Activated CD8-positive, alpha-beta memory T cell treated with anti-CD3 and anti-CD28 coated beads for 48 hours (primary cell): Measurements from ENCODE around the gene MMS19.
"Not testable (repeated sequence)": the region's sequence is repeated elsewhere in the genome, so short reads cannot be mapped to it uniquely, and the experiment has no call there.

Experiments
- DNase-seq, 3 experiments: peaks; one replicate each; pipeline ENCODE4 v3.0.0-alpha.2; 2020; ENCODE audit warnings: low read depth in 2 of 3, low spot score in 2 of 3

Gene MMS19

GRCh38 chr10:97502916-97503315 lies 4.7 kb upstream of the MMS19 start:
- no peak for DNase-seq

- no peak for DNase-seq
Observed at GRCh38 chr10:97500297-97500575, 2.0 kb upstream of the MMS19 start.

GRCh38 chr10:97499561-97500296 lies 1.5 kb upstream of the MMS19 start:
- DNase-seq: no peak

GRCh38 chr10:97498841-97499560 lies 779 bp upstream of the MMS19 start, which contains the start of gene UBTD1:
Gene UBTD1 (plus strand): TSS chr10:97498924. CDS start chr10:97499204, 280 bp downstream.
- DNase-seq: peak in 1 of 3 experiments; percentile 4

- peak; percentile 46 to 61 (median 61) for DNase-seq
Observed at GRCh38 chr10:97497572-97498075, 598 bp downstream of the MMS19 start.

GRCh38 chr10:97494863-97495506 lies 3.2 kb downstream of the MMS19 start:
- DNase-seq: no peak

- DNase-seq: no peak
Observed at GRCh38 chr10:97494151-97494550, 4.1 kb downstream of the MMS19 start.

GRCh38 chr10:97490592-97490991 lies 7.6 kb downstream of the MMS19 start:
- DNase-seq: no peak

- DNase-seq: no peak
Observed at GRCh38 chr10:97485647-97486281, 12.5 kb downstream of the MMS19 start.

GRCh38 chr10:97483921-97484320 lies 14.3 kb downstream of the MMS19 start:
- no peak for DNase-seq

- no peak for DNase-seq
Observed at GRCh38 chr10:97483506-97483905, 14.7 kb downstream of the MMS19 start.

- DNase-seq: no peak
Observed at GRCh38 chr10:97482381-97482780, 15.8 kb downstream of the MMS19 start.

GRCh38 chr10:97481071-97481470 lies 17.2 kb downstream of the MMS19 start:
- DNase-seq: no peak

- DNase-seq: no peak
Observed at GRCh38 chr10:97479939-97480338, 18.3 kb downstream of the MMS19 start.

- DNase-seq: not testable (repeated sequence)
Observed at GRCh38 chr10:97479410-97479809, 18.8 kb downstream of the MMS19 start.

- no peak for DNase-seq
Observed at GRCh38 chr10:97475936-97476594, 22.2 kb downstream of the MMS19 start.

- DNase-seq: no peak
Observed at GRCh38 chr10:97474918-97475317, 23.3 kb downstream of the MMS19 start.

GRCh38 chr10:97468781-97469180 lies 29.4 kb downstream of the MMS19 start:
- not testable (repeated sequence) for DNase-seq

GRCh38 chr10:97468162-97468561 lies 30.1 kb downstream of the MMS19 start:
- no peak for DNase-seq

- DNase-seq: no peak
Observed at GRCh38 chr10:97466755-97467154, 31.5 kb downstream of the MMS19 start.

- DNase-seq: no peak
Observed at GRCh38 chr10:97465982-97466381, 32.2 kb downstream of the MMS19 start.
